ENCODE measurements around the gene BCL2L1.
A peak's percentile ranks its signal among the peaks of the same experiment; 100 is the strongest.

Gene BCL2L1

DNA sequence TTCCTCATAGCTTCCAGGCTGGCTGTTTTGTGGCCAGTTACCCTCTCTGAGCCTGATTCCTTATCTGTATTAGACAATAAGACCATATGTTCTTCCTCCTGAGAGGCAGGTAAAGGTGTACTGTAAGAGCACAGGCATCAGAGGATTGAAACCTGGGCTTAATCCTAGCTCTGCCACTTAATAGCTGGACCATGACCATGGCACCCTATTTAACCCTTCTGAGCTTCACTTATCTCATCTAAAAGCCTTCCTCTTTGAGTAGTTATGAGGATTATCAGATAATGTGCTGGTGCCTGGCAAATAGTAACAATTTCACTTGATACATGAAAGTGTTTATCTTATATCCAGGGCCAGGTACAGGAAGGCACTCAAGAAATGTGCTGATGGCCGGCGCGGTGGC, 34.9 kb downstream of the BCL2L1 start:
- Histone ChIP-seq H3K36me3 (ENCODE audit: insufficient read depth, low read length) (peaks cover 40% of the 10 kb centered on the region), H3K27ac (ENCODE audit: low read depth, low read length) (no peak overlapping the region), H3K4me1 (ENCODE audit: control insufficient read depth, insufficient read depth, low read length, unreplicated experiment) (peaks cover 15% of the 10 kb centered on the region)

DNA sequence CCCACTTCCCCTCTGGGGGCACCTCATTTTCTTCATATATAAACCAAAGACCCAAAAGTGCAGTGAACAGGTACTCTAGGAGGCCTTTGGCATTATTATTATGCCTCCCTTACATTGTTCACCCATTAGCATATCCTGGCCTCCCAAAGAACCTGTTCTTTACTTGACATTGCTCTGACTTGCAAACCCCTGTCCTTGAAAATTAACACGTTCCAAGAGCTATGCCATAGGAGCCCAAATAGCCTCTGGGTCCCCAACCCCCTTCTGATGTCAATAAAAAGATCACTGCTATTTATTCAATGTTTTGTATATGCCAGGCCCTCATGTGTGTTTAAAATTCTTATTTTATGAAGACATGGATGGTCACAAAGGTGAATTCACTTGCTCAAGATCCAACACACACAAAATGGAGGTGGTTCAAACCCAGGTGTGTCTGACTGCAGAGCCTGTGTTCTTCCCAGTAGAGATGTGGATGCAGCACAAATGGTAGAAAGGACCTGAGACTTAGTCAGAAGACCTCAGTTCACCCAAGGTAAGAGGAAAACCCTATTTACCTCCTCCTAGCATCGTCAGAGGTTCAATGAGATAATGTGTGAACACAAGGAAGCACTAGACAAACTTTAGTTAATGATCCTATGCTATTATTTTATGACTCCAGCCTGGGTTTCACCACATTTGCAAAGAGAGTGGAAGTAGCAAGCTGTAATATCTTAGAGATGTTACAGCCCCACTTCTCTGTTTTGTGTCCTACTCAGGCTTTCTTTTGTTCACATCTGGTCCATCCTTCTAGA, 36.6 kb downstream of the BCL2L1 start:
- no peak overlapping the region for H3K4me3 ChIP-seq (ENCODE audit: low read depth, low read length)

More for the DNA sequence above, 34.9 kb downstream of the BCL2L1 start:
- Histone ChIP-seq H3K4me3 (ENCODE audit: low read depth, low read length) (no peak overlapping the region), H3K27me3 (ENCODE audit: insufficient read depth, low read length) (no peaks in the 10 kb centered on the region), H2AFZ (ENCODE audit: low read length, unreplicated experiment) (no peak overlapping the region), H3K79me2 (ENCODE audit: control insufficient read depth, insufficient read depth, low read length, unreplicated experiment) (peaks cover 87% of the 10 kb centered on the region)

DNA sequence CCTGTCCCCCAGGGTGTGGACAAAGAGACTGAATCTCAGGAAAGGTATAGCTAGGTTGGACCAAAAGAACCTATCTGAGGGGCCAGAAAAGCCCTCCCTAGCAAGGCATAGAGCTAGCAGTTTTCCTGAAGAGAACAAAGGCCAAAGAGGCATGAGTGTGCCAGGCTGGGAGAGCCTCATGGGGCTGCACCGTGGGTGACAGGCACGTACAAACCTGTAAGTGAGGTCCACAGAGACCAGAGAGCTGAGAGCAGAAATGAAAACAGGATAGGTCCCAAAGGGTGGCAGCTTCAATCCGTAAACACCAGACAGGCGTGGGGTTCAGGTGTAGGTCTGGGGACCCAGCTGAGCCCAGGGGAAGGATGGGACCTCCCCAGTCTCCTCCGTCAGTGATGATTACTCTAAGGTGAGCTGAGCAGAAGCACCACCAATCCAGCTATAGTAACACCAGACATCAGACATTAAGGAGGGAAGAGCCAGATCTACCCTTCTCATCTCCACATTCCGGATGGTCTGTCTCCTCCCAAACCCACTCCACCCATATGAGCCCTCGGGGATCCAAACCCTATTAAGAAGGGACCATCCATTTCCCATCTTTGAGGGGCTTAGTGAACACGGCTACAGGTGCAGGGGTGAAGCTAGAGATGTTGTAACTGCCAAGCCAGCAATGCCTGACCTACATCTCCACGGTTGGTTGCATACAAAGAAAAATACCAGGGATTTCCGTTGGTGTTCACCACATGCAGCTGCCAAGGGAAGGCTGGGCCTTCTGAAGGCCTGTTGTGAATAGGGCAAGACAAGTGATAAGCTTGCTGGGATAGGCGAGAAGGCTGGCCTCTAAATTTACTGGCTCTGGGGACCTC, 38.3 kb downstream of the BCL2L1 start:
- H2AFZ ChIP-seq (ENCODE audit: low read length, unreplicated experiment): no peak overlapping the region
- no peak overlapping the region for H3K27ac ChIP-seq (ENCODE audit: low read depth, low read length)
- H3K36me3 ChIP-seq (ENCODE audit: insufficient read depth, low read length): peaks cover 41% of the 10 kb centered on the region
- no peak overlapping the region for H3K4me3 ChIP-seq (ENCODE audit: low read depth, low read length)
- H3K79me2 ChIP-seq (ENCODE audit: control insufficient read depth, insufficient read depth, low read length, unreplicated experiment): peaks cover 91% of the 10 kb centered on the region
- peaks cover 20% of the 10 kb centered on the region for H3K4me1 ChIP-seq (ENCODE audit: control insufficient read depth, insufficient read depth, low read length, unreplicated experiment)
- H3K27me3 ChIP-seq (ENCODE audit: insufficient read depth, low read length): no peaks in the 10 kb centered on the region

More for the DNA sequence above, 36.6 kb downstream of the BCL2L1 start:
- H3K27ac ChIP-seq (ENCODE audit: low read depth, low read length): no peak overlapping the region
- H2AFZ ChIP-seq (ENCODE audit: low read length, unreplicated experiment): no peak overlapping the region
- H3K4me1 ChIP-seq (ENCODE audit: control insufficient read depth, insufficient read depth, low read length, unreplicated experiment): peaks cover 6% of the 10 kb centered on the region
- H3K36me3 ChIP-seq (ENCODE audit: insufficient read depth, low read length): peaks cover 35% of the 10 kb centered on the region
- no peaks in the 10 kb centered on the region for H3K27me3 ChIP-seq (ENCODE audit: insufficient read depth, low read length)
- H3K79me2 ChIP-seq (ENCODE audit: control insufficient read depth, insufficient read depth, low read length, unreplicated experiment): peaks cover 88% of the 10 kb centered on the region

DNA sequence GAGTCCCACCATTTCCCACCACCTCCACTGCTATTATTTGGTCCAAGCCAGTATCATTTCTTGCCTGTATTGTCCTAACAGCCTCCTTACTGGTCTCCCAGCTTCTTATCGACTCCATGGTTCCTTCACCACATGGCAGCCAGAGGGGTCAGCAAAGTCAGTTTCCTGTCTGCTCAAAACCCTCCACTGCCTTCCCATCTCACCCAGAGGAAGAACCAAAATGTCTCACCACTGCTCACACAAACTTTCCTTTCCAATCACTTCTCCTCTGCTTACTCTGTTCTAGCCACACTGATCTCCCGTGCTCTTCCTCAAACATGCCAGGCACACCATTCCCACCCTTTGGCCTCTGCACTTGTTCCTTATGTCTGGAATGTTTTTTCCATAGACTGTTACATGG, 39.7 kb downstream of the BCL2L1 start:
- peaks cover 35% of the 10 kb centered on the region for H3K36me3 ChIP-seq (ENCODE audit: insufficient read depth, low read length)
- no peak overlapping the region for H3K4me3 ChIP-seq (ENCODE audit: low read depth, low read length)
- H3K79me2 ChIP-seq (ENCODE audit: control insufficient read depth, insufficient read depth, low read length, unreplicated experiment): peaks cover 93% of the 10 kb centered on the region
- H2AFZ ChIP-seq (ENCODE audit: low read length, unreplicated experiment): no peak overlapping the region
- H3K27me3 ChIP-seq (ENCODE audit: insufficient read depth, low read length): no peaks in the 10 kb centered on the region
- H3K4me1 ChIP-seq (ENCODE audit: control insufficient read depth, insufficient read depth, low read length, unreplicated experiment): peaks cover 34% of the 10 kb centered on the region
- H3K27ac ChIP-seq (ENCODE audit: low read depth, low read length): peak overlapping the region; percentile 14; the same call in 1 of the 2 replicates

DNA sequence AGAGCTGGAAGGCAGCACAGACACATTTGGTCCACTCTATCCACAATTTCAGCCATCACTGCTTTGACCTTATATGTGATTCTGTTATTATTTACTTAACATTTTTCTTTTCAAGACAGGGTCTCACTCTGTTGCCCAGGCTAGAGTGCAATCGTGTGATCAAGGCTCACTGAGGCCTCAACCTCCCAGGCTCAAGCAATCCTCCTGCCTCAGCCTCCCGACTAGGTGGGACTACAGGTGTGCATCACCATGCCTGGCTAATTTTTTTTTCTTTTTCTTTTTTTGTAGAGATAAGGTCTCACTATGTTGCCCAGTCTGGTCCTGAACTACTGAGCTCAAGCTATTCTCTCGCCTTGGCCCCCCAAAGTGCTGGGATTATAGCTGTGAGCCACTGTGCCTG, 40.3 kb downstream of the BCL2L1 start:
- Histone ChIP-seq H3K36me3 (ENCODE audit: insufficient read depth, low read length) (peaks cover 32% of the 10 kb centered on the region; the same call in 1 of the 2 replicates), H3K79me2 (ENCODE audit: control insufficient read depth, insufficient read depth, low read length, unreplicated experiment) (peaks cover 95% of the 10 kb centered on the region), H3K27ac (ENCODE audit: low read depth, low read length) (no peak overlapping the region), H3K4me3 (ENCODE audit: low read depth, low read length) (no peak overlapping the region), H3K27me3 (ENCODE audit: insufficient read depth, low read length) (no peaks in the 10 kb centered on the region), H3K4me1 (ENCODE audit: control insufficient read depth, insufficient read depth, low read length, unreplicated experiment) (peaks cover 40% of the 10 kb centered on the region), H2AFZ (ENCODE audit: low read length, unreplicated experiment) (no peak overlapping the region)

DNA sequence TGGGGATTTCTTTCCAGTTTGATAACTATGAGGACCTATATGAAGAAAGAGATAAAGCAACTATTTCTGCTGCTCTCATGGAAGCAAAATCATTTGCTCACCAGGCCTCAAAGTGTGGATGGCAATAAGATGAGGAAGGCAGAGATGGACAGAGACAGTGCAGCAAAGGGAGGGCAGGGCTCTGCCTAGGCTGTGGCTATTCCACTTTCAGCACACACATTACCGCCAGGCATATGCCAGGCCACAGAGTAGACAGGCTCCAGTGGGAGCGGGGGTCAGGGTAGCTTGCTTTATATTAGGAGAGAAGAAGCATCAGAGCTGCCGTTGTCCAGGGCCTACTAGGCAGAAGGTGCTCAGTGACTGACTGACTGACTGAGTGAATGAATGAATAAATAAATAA, 40.9 kb downstream of the BCL2L1 start:
- H3K36me3 ChIP-seq (ENCODE audit: insufficient read depth, low read length): peaks cover 27% of the 10 kb centered on the region; the same call in 1 of the 2 replicates
- no peaks in the 10 kb centered on the region for H3K27me3 ChIP-seq (ENCODE audit: insufficient read depth, low read length)
- H3K4me3 ChIP-seq (ENCODE audit: low read depth, low read length): no peak overlapping the region
- H3K27ac ChIP-seq (ENCODE audit: low read depth, low read length): no peak overlapping the region
- H3K4me1 ChIP-seq (ENCODE audit: control insufficient read depth, insufficient read depth, low read length, unreplicated experiment): peaks cover 43% of the 10 kb centered on the region
- no peak overlapping the region for H2AFZ ChIP-seq (ENCODE audit: low read length, unreplicated experiment)
- H3K79me2 ChIP-seq (ENCODE audit: control insufficient read depth, insufficient read depth, low read length, unreplicated experiment): peaks cover 91% of the 10 kb centered on the region

DNA sequence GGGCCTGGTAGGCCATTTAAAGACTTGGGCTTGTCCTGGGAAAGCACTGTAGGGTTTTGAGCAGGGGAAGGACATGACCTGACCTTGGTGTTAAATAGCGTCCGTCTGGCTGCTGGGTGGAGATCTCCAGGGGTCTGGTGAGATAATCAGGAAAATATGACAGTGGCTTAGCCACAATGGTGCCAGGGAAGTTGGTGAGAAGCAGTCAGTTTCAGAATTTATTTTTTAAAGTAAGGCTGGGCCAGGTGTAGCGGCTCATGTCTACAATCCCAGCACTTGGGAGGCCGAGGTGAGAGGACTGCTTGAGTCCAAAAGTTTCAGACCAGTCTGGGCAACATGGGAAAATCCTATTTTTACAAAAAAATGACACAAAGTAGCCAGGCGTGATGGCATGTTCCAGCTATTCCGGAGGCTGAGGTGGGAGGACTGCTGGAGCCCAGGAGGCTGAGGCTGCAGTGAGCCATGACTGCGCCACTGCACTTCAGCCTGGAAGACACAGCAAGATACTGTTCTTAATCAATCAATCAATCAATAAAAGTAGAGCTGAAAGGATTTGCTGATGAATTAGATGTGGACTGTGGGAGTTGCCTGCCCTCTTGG, 41.4 kb downstream of the BCL2L1 start:
- Histone ChIP-seq H3K36me3 (ENCODE audit: insufficient read depth, low read length) (peaks cover 22% of the 10 kb centered on the region; the same call in 1 of the 2 replicates), H3K4me1 (ENCODE audit: control insufficient read depth, insufficient read depth, low read length, unreplicated experiment) (peaks cover 49% of the 10 kb centered on the region), H3K27me3 (ENCODE audit: insufficient read depth, low read length) (no peaks in the 10 kb centered on the region), H2AFZ (ENCODE audit: low read length, unreplicated experiment) (no peak overlapping the region), H3K27ac (ENCODE audit: low read depth, low read length) (peak overlapping the region; percentile 21), H3K4me3 (ENCODE audit: low read depth, low read length) (no peak overlapping the region), H3K79me2 (ENCODE audit: control insufficient read depth, insufficient read depth, low read length, unreplicated experiment) (peaks cover 85% of the 10 kb centered on the region)

DNA sequence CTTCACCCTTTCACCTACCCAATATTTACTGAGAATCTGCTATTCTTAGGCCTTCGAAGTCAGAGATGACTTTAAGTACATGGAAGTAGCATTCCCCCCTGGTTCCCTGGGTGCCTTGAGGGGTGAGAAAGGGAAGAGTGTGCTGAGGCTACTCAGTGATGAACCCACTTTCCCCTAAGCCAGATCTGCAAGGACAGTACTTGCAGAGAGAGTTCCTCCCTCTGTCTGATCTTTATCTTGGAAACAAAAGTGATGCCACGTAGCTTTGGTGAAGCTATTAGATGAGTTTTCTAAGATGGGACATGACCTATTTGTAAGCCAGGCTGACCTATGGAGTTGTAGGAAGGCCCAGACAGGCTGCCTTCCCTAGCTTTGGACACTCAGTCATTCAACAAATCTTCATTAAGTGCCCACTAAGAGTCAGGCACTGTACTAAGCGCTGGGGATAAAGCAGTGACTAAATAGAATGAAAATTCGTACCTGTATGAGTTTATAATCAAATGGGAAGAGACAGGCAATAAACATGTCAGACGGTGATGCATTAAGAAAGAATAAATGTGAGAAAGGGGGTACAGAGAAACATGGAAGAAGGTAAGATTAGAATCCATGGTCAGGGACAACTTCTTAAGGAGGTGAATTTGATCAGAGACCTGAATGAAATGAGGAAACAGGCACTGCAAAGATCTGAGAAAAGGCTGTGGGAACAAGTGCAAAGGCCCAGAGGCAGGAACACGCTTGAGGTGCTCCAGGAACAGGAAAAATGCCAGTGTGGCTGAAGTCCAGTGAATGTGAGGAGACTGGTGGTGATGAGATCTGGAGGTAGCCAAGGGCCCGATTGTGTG, 42.2 kb downstream of the BCL2L1 start:
- peaks cover 16% of the 10 kb centered on the region; the same call in 1 of the 2 replicates for H3K36me3 ChIP-seq (ENCODE audit: insufficient read depth, low read length)

DNA sequence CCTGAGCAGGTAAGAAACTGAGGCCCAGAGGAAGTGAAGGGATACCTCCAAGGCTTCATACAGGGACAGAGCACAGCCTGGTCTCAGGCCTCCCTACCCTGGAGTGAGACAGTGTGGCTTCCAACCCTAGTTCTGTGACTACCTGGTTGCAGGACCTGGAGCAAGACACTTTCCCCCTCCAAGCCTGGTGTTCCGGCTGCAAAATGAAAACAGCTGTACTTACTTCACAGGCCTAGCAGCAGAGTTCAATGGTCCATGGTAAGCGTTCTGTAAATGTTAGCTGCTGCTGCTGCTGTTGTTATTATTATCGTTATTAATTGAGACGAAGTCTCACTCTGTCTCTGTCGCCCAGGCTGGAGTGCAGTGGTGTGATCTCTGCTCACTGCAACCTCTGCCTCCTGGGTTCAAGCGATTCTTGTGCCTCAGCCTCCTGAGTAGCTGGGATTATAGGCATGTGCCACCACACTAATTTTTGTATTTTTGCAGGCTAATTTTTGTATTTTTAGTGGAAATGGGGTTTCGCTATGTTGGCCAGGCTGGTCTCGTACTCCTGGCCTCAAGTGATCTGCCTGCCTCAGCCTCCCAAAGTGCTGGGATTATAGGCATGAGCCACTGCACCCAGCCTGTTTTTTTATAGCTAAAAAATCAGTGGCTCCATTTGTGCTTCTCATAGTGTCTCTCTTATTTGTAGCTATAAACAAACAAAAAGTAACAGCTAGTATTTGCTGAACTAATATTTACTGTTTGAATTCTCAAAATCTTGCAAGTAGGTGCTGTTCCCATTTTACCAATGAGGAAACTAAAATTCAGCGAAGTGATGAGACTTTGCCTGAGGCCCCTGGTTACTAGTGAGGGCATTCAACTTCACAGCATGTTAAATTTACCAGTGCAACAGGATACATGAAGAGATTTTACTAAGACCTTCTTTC, 43.0 kb downstream of the BCL2L1 start:
- no peak overlapping the region for H3K4me3 ChIP-seq (ENCODE audit: low read depth, low read length)
- H3K27ac ChIP-seq (ENCODE audit: low read depth, low read length): peak overlapping the region; percentile 59; the same call in 1 of the 2 replicates
- peaks cover 15% of the 10 kb centered on the region; the same call in 1 of the 2 replicates for H3K36me3 ChIP-seq (ENCODE audit: insufficient read depth, low read length)
- H3K4me1 ChIP-seq (ENCODE audit: control insufficient read depth, insufficient read depth, low read length, unreplicated experiment): peaks cover 65% of the 10 kb centered on the region
- H2AFZ ChIP-seq (ENCODE audit: low read length, unreplicated experiment): no peak overlapping the region
- peaks cover 83% of the 10 kb centered on the region for H3K79me2 ChIP-seq (ENCODE audit: control insufficient read depth, insufficient read depth, low read length, unreplicated experiment)
- H3K27me3 ChIP-seq (ENCODE audit: insufficient read depth, low read length): no peaks in the 10 kb centered on the region

More for the DNA sequence above, 42.2 kb downstream of the BCL2L1 start:
- H3K4me1 ChIP-seq (ENCODE audit: control insufficient read depth, insufficient read depth, low read length, unreplicated experiment): peaks cover 56% of the 10 kb centered on the region
- H3K79me2 ChIP-seq (ENCODE audit: control insufficient read depth, insufficient read depth, low read length, unreplicated experiment): peaks cover 84% of the 10 kb centered on the region
- H2AFZ ChIP-seq (ENCODE audit: low read length, unreplicated experiment): no peak overlapping the region
- H3K27ac ChIP-seq (ENCODE audit: low read depth, low read length): peak overlapping the region; percentile 21
- H3K4me3 ChIP-seq (ENCODE audit: low read depth, low read length): no peak overlapping the region
- H3K27me3 ChIP-seq (ENCODE audit: insufficient read depth, low read length): no peaks in the 10 kb centered on the region
